Measurements from ENCODE around the gene CTNNA2. TPM values are rescaled to one million over a fixed set of nuclear protein-coding genes. Genes with fewer than 3 reads are reported as not detected.

The CTNNA2 gene
- polyA plus RNA-seq, 1 of the 3 experiments (the other 2 are of a cell fraction), result 0.30 TPM

- no peak for TF ChIP-seq GATA2 (CRISPR knock-in tag; IDR thresholded peaks at IDR 0.05)
- no peak for TF ChIP-seq TEAD4 (IDR thresholded peaks at IDR 0.05; ENCODE audit: borderline replicate concordance, insufficient read depth)
- no peak for TF ChIP-seq MEF2A (IDR thresholded peaks at IDR 0.05; ENCODE audit: borderline replicate concordance, low read depth)
- no peak for TF ChIP-seq MXI1 (IDR thresholded peaks at IDR 0.05; ENCODE audit: low read depth, low read length)
- no peak for TF ChIP-seq RXRA (IDR thresholded peaks at IDR 0.05; ENCODE audit: borderline replicate concordance, low read depth)
- TF ChIP-seq RFX5 (IDR thresholded peaks at IDR 0.05; ENCODE audit: low read length), result no peak
- no peak for TF ChIP-seq TCF12 (IDR thresholded peaks at IDR 0.05)
- TF ChIP-seq NRF1 (IDR thresholded peaks at IDR 0.05; ENCODE audit: low read depth, low read length), result no peak
These were observed 480.3 kb downstream of the CTNNA2 start (continued) for GRCh38 chr2:79993144-79993543.

- Histone ChIP-seq H3K9ac (no peak overlapping the region), H3K4me3 (ENCODE audit: low read depth in 2 of 2, low read length in 1 of 2) (no peak overlapping the region), H3K9me3 (no peaks in the 10 kb centered on the region), H3K79me2 (ENCODE audit: insufficient read depth) (no peaks in the 10 kb centered on the region), H3K36me3 (replicated peaks in 1 of 2; ENCODE audit: control insufficient read depth in 1 of 2, insufficient read depth in 2 of 2, low read length in 1 of 2) (no peaks in the 10 kb centered on the region), H3K4me2 (no peak overlapping the region), H3K27me3 (ENCODE audit: insufficient read depth) (no peaks in the 10 kb centered on the region; the same call in 1 of the 2 replicates), H3K4me1 (ENCODE audit: control insufficient read depth in 1 of 2, insufficient read depth in 2 of 2, low read depth in 1 of 2, low read length in 1 of 2) (peaks cover 0 to 8% of the 10 kb centered on the region in 2 experiments; a peak in 2 of 4 replicates), H3F3A (replicated peaks; ENCODE audit: insufficient read depth) (no peaks in the 10 kb centered on the region), H4K20me1 (ENCODE audit: insufficient read depth) (no peaks in the 10 kb centered on the region), H2AFZ (ENCODE audit: low read depth) (no peak overlapping the region), H3K27ac (ENCODE audit: low read depth in 2 of 2, low read length in 1 of 2) (no peak overlapping the region), H3K9me2 (no peaks in the 10 kb centered on the region)
- ChIA-PET POLR2A (no interaction called here), CTCF (interaction anchor here (1.2 to 1.9 kb wide), 3 partner anchors 11 to 17 kb away, joined by 3 to 4 read pairs (median 4); no protein-coding TSS in a partner anchor)
- TF ChIP-seq NRF1 (IDR thresholded peaks at IDR 0.05; ENCODE audit: low read depth, low read length) (no peak), MXI1 (IDR thresholded peaks at IDR 0.05; ENCODE audit: low read depth, low read length) (no peak), FOSL2 (IDR thresholded peaks at IDR 0.05; ENCODE audit: borderline replicate concordance, low read depth) (no peak), ZBTB33 (IDR thresholded peaks at IDR 0.05; ENCODE audit: borderline replicate concordance, low read depth) (no peak)
- WGBS (ENCODE audit: low lambda C conversion rate), result 40% methylated on average over 5 of the region's 5 CpGs
- no peak for DNase-seq
These were observed 481.3 kb downstream of the CTNNA2 start for GRCh38 chr2:79994161-79994560.

GRCh38 chr2:79994965-79995364 lies 482.1 kb downstream of the CTNNA2 start:
- no peak overlapping the region for H3K27ac ChIP-seq (ENCODE audit: low read depth in 2 of 2, low read length in 1 of 2)
- H3K9me2 ChIP-seq, result no peaks in the 10 kb centered on the region
- ChIA-PET CTCF (interaction anchor here (1.2 to 1.9 kb wide), 2 partner anchors 14 to 17 kb away, joined by 4 read pairs; no protein-coding TSS in a partner anchor), POLR2A (no interaction called here)
- no peak overlapping the region for H3K4me2 ChIP-seq
- H3K9ac ChIP-seq, result no peak overlapping the region
- no peaks in the 10 kb centered on the region for H3K9me3 ChIP-seq
- TF ChIP-seq TEAD4 (IDR thresholded peaks at IDR 0.05; ENCODE audit: borderline replicate concordance, insufficient read depth) (no peak), USF2 (IDR thresholded peaks at IDR 0.05; ENCODE audit: borderline replicate concordance, low read depth, low read length) (no peak), YY1 (IDR thresholded peaks at IDR 0.05; ENCODE audit: low read depth) (no peak), POLR2AphosphoS5 (IDR thresholded peaks at IDR 0.05; ENCODE audit: low read depth, low read length) (no peak), MEF2A (IDR thresholded peaks at IDR 0.05; ENCODE audit: borderline replicate concordance, low read depth) (no peak), FOXJ3 (CRISPR knock-in tag; IDR thresholded peaks at IDR 0.05) (no peak), RXRA (IDR thresholded peaks at IDR 0.05; ENCODE audit: borderline replicate concordance, low read depth) (no peak), PBX3 (IDR thresholded peaks at IDR 0.05) (no peak), SMC3 (IDR thresholded peaks at IDR 0.05; ENCODE audit: low read depth, low read length) (no peak), RAD21 (IDR thresholded peaks at IDR 0.05; ENCODE audit: low read length) (no peak), CTCF (IDR thresholded peaks at IDR 0.05) (no peak)
- H3K4me3 ChIP-seq (ENCODE audit: low read depth in 2 of 2, low read length in 1 of 2), result no peak overlapping the region
- H3K79me2 ChIP-seq (ENCODE audit: insufficient read depth), result no peaks in the 10 kb centered on the region
- H2AFZ ChIP-seq (ENCODE audit: low read depth), result no peak overlapping the region
- H3F3A ChIP-seq (replicated peaks; ENCODE audit: insufficient read depth), result no peaks in the 10 kb centered on the region
- no peaks in the 10 kb centered on the region for H4K20me1 ChIP-seq (ENCODE audit: insufficient read depth)
- DNase-seq, result no peak
- H3K36me3 ChIP-seq (replicated peaks in 1 of 2; ENCODE audit: control insufficient read depth in 1 of 2, insufficient read depth in 2 of 2, low read length in 1 of 2), result no peaks in the 10 kb centered on the region
- no peaks in the 10 kb centered on the region; the same call in 1 of the 2 replicates for H3K27me3 ChIP-seq (ENCODE audit: insufficient read depth)
- peaks cover 0 to 9% of the 10 kb centered on the region in 2 experiments; a peak in 2 of 4 replicates for H3K4me1 ChIP-seq (ENCODE audit: control insufficient read depth in 1 of 2, insufficient read depth in 2 of 2, low read depth in 1 of 2, low read length in 1 of 2)

All from SK-N-SH (cell line).